H1 (cell line): ENCODE data around the gene CKLF.

Experiments
- ATF2 ChIP-seq: IDR thresholded peaks from 2 replicates; pipeline ENCODE4 v1.6.1; 2012; ENCODE audit warnings: low read length, inconsistent platforms
- CHD2 ChIP-seq: IDR thresholded peaks from 2 replicates; pipeline ENCODE4 v1.6.1; 2012; ENCODE audit warnings: low read length, improper control_type of control experiment
- CTCF ChIP-seq, 3 experiments: IDR thresholded peaks; 1 replicate in 2 of 3; 2 replicates in 1 of 3; pipeline versions ENCODE4 v1.5.1 to v1.6.1; 2011; ENCODE audit warnings: low read length in 3 of 3, mild to moderate bottlenecking in 3 of 3, inconsistent platforms in 2 of 3, low read depth in 1 of 3, moderate library complexity in 1 of 3; ENCODE audit not compliant: insufficient read depth in 1 of 3; ENCODE audit errors: control extremely low read depth in 1 of 3
- EZH2 ChIP-seq: fragments of 200-600 bp; sonication (generic); IDR thresholded peaks from 2 replicates; pipeline ENCODE4 v1.7.1; 2012; ENCODE audit warnings: low read depth, mild to moderate bottlenecking, moderate library complexity, low read length, inconsistent platforms; ENCODE audit not compliant: severe bottlenecking
- GABPA ChIP-seq: IDR thresholded peaks from 2 replicates; pipeline ENCODE4 v1.6.1; 2011; ENCODE audit warnings: mild to moderate bottlenecking, low read length, moderate library complexity, borderline replicate concordance; ENCODE audit not compliant: insufficient read depth
- HDAC2 ChIP-seq, 2 experiments: fragments of 300-600 bp in 1 of 2; sonication (generic) in 1 of 2; IDR thresholded peaks; 2 replicates each; pipeline ENCODE4 v1.6.1; 2011 to 2012; ENCODE audit warnings: low read depth in 2 of 2, low read length in 2 of 2, mild to moderate bottlenecking in 2 of 2, moderate library complexity in 2 of 2, borderline replicate concordance in 1 of 2, inconsistent platforms in 1 of 2
- JUND ChIP-seq: IDR thresholded peaks from 2 replicates; pipeline ENCODE4 v1.6.1; 2011; ENCODE audit warnings: mild to moderate bottlenecking, improper control_type of control experiment, low read length
- MAX ChIP-seq: IDR thresholded peaks from 2 replicates; pipeline ENCODE4 v1.6.1; 2012; ENCODE audit warnings: inconsistent platforms
- PHF8 ChIP-seq: fragments of 200-600 bp; sonication (generic); conservative IDR thresholded peaks from 2 replicates; pipeline ENCODE4 v1.7.1; 2012; ENCODE audit warnings: low read depth, mild to moderate bottlenecking, inconsistent platforms, low read length, moderate library complexity
- POLR2A ChIP-seq, 2 experiments: IDR thresholded peaks; 1 replicate in 1 of 2; 2 replicates in 1 of 2; pipeline ENCODE4 v1.6.1; 2011; ENCODE audit warnings: low read depth in 2 of 2, low read length in 2 of 2, mild to moderate bottlenecking in 2 of 2; ENCODE audit errors: control extremely low read depth in 1 of 2
- RAD21 ChIP-seq, 2 experiments: IDR thresholded peaks in 1 of 2; conservative IDR thresholded peaks in 1 of 2; 2 replicates each; pipeline ENCODE4 v1.6.1; 2011; ENCODE audit warnings: low read depth in 2 of 2, low read length in 2 of 2, improper control_type of control experiment in 1 of 2, inconsistent platforms in 1 of 2, mild to moderate bottlenecking in 1 of 2, moderate library complexity in 1 of 2
- TAF1 ChIP-seq: IDR thresholded peaks from 2 replicates; pipeline ENCODE4 v1.6.1; 2011; ENCODE audit warnings: mild to moderate bottlenecking, low read depth, low read length

GRCh38 chr16:66507731-66508239 is 44.6 kb upstream of the CKLF start:
- TF ChIP-seq CTCF (IDR thresholded peaks at IDR 0.05; ENCODE audit: control extremely low read depth in 1 of 3, insufficient read depth in 1 of 3, low read depth in 1 of 3, low read length in 3 of 3) (no peak), CHD2 (no peak), RAD21 (IDR thresholded peaks at IDR 0.05 in 1 of 2, conservative IDR thresholded peaks at IDR 0.05 in 1 of 2; ENCODE audit: low read depth in 2 of 2, low read length in 2 of 2) (no peak), EZH2 (no peak), GABPA (no peak), HDAC2 (IDR thresholded peaks at IDR 0.05; ENCODE audit: borderline replicate concordance in 1 of 2, low read depth in 2 of 2, low read length in 2 of 2) (no peak), POLR2A (IDR thresholded peaks at IDR 0.05; ENCODE audit: control extremely low read depth in 1 of 2, low read depth in 2 of 2, low read length in 2 of 2) (no peak), JUND (no peak), TAF1 (no peak), MAX (no peak), ATF2 (no peak), PHF8 (no peak)
